RKO (cell line): Measurements from ENCODE around the gene KLHDC4.
A peak's percentile ranks its signal among the peaks of the same experiment; 100 is the strongest.
"Not testable (repeated sequence)": the region's sequence is repeated elsewhere in the genome, so short reads cannot be mapped to it uniquely, and the experiment has no call there.

ENCODE experiments used
- DNase-seq: peaks from one replicate; pipeline ENCODE4 v3.0.0-alpha.2; 2016; ENCODE audit warnings: low spot score

Gene KLHDC4

GRCh38 chr16:87720446-87720845 is 45.3 kb downstream of the KLHDC4 start:
- no peak for DNase-seq

GRCh38 chr16:87718831-87719230 is 47.0 kb downstream of the KLHDC4 start:
- DNase-seq, result not testable (repeated sequence)

- DNase-seq, result peak; percentile 48
Measured at GRCh38 chr16:87715658-87716057, 50.1 kb downstream of the KLHDC4 start.

GRCh38 chr16:87715231-87715630 is 50.6 kb downstream of the KLHDC4 start:
- no peak for DNase-seq

GRCh38 chr16:87713451-87714229 is 52.1 kb downstream of the KLHDC4 start:
- no peak for DNase-seq

GRCh38 chr16:87712184-87712762 is 53.5 kb downstream of the KLHDC4 start:
- no peak for DNase-seq

- DNase-seq, result no peak
Measured at GRCh38 chr16:87710887-87711286, 54.9 kb downstream of the KLHDC4 start.

GRCh38 chr16:87709677-87710076 is 56.1 kb downstream of the KLHDC4 start:
- no peak for DNase-seq

GRCh38 chr16:87708881-87709638 is 56.7 kb downstream of the KLHDC4 start:
- no peak for DNase-seq

GRCh38 chr16:87707714-87708580 is 57.8 kb downstream of the KLHDC4 start:
- DNase-seq, result no peak

- no peak for DNase-seq
Measured at GRCh38 chr16:87707097-87707496, 58.7 kb downstream of the KLHDC4 start.

- DNase-seq, result no peak
Measured at GRCh38 chr16:87706278-87707000, 59.3 kb downstream of the KLHDC4 start.

GRCh38 chr16:87705771-87706277 is 60.0 kb downstream of the KLHDC4 start:
- DNase-seq, result no peak

GRCh38 chr16:87704754-87705353 is 60.9 kb downstream of the KLHDC4 start:
- no peak for DNase-seq

GRCh38 chr16:87703835-87704375 is 61.9 kb downstream of the KLHDC4 start:
- no peak for DNase-seq

- DNase-seq, result no peak
Measured at GRCh38 chr16:87703071-87703470, 62.7 kb downstream of the KLHDC4 start.

- DNase-seq, result no peak
Measured at GRCh38 chr16:87702325-87702811, 63.4 kb downstream of the KLHDC4 start.

GRCh38 chr16:87701505-87701921 is 64.3 kb downstream of the KLHDC4 start:
- DNase-seq, result no peak

- no peak for DNase-seq
Measured at GRCh38 chr16:87701078-87701460, 64.7 kb downstream of the KLHDC4 start.

GRCh38 chr16:87700406-87701077 is 65.2 kb downstream of the KLHDC4 start:
- no peak for DNase-seq
